Esophagus squamous epithelium (tissue), 5 donors: Measurements from ENCODE around the gene FOXA3. TPM values are rescaled to one million over a fixed set of nuclear protein-coding genes. Genes with fewer than 3 reads are reported as not detected.

Source experiments
- DNase-seq: peaks from one replicate; lab custom pipeline; 2025; lab: John Stamatoyannopoulos, UW
- H3K27ac ChIP-seq, 4 donors: fragments of 200-600 bp; sonication (generic); one replicate each; pipeline ENCODE4 v1.5.1; 2016 to 2019; ENCODE audit warnings: mild to moderate bottlenecking in 1 of 4
- H3K27me3 ChIP-seq, 4 donors: fragments of 200-600 bp; sonication (generic); 1 replicate in 3 of 4; 2 replicates in 1 of 4; pipeline versions ENCODE4 v1.5.1 to v1.6.0; 2017 to 2021; ENCODE audit warnings: antibody characterized with exemption in 1 of 4
- H3K36me3 ChIP-seq, 3 donors: fragments of 200-600 bp; sonication (generic); one replicate each; pipeline ENCODE4 v1.5.1; 2016 to 2019
- H3K4me1 ChIP-seq, 3 donors: fragments of 200-600 bp; sonication (generic); one replicate each; pipeline ENCODE4 v1.5.1; 2017 to 2019
- H3K4me3 ChIP-seq, 4 donors: fragments of 200-600 bp; sonication (generic); 1 replicate in 3 of 4; 2 replicates in 1 of 4; pipeline ENCODE4 v1.5.1; 2016 to 2019; ENCODE audit warnings: mild to moderate bottlenecking in 2 of 4, moderate library complexity in 1 of 4
- H3K9me3 ChIP-seq, 3 donors: fragments of 200-600 bp; sonication (generic); one replicate each; pipeline ENCODE4 v1.5.1; 2016 to 2019
- CTCF ChIP-seq, 6 experiments: fragments of 450-650 bp in 4 of 6; fragments of 200-600 bp in 2 of 6; sonication (generic) in 2 of 6; IDR thresholded peaks; one replicate each; pipeline ENCODE4 v1.5.1; 2016 to 2019; ENCODE audit warnings: antibody characterized with exemption in 6 of 6, mild to moderate bottlenecking in 4 of 6, moderate library complexity in 4 of 6
- POLR2A ChIP-seq, 4 donors: fragments of 450-650 bp; IDR thresholded peaks; one replicate each; pipeline ENCODE4 v1.6.1; 2017; ENCODE audit warnings: antibody characterized with exemption in 4 of 4, mild to moderate bottlenecking in 4 of 4, moderate library complexity in 3 of 4
- WGBS, 2 donors: methylation state at CpG; one replicate each; pipeline ENCODE4 v1.1.5; 2018; 5-methylcytosine and 5-hydroxymethylcytosine counted together
- intact Hi-C: fragments of 100-400 bp; cut with DNase I; formaldehyde crosslinking; loops from one replicate; pipeline ENCODE4 v1.15.0; 2022
- total RNA-seq, 4 donors: library from RNA; depleted of rRNA; stranded (reverse); fragments of >200 nt; gene quantifications; one replicate each; pipeline ENCODE4 v1.1.0, GENCODE V29; 2016
- donor health status: DM: yes; HTN: yes; CAD: no.

FOXA3 gene
- total RNA-seq, 4 donors from 2014 or later, result 0.18 TPM; not detected in 3

- TF ChIP-seq CTCF (IDR thresholded peaks at IDR 0.05) (no peak), POLR2A (IDR thresholded peaks at IDR 0.05) (no peak)
- H3K27ac ChIP-seq, result peak overlapping the region in 3 of 4 donors; percentile 72 to 86 (median 86)
- no peaks in the 10 kb centered on the region for H3K9me3 ChIP-seq
- intact Hi-C loops, result no loop called here
- H3K4me1 ChIP-seq, result peaks cover 16 to 34% (median 16%) of the 10 kb centered on the region in 3 donors
- peaks cover 0 to 37% (median 13%) of the 10 kb centered on the region in 3 donors for H3K36me3 ChIP-seq
- no CpG with 5 or more reads among the region's 69 CpGs for WGBS, 2 donors
- no peaks in the 10 kb centered on the region for H3K27me3 ChIP-seq
- no peak for DNase-seq
- H3K4me3 ChIP-seq, result peak overlapping the region; percentile 67 to 86 (median 78)
Measured at GRCh38 chr19:45901432-45901911, 37.3 kb downstream of the FOXA3 start.

- Histone ChIP-seq H3K4me3 (peak within 1 kb of the TSS; percentile 67 to 86 (median 78)), H3K27me3 (no peaks in the 10 kb centered on the region), H3K36me3 (peaks cover 0 to 34% (median 13%) of the 10 kb centered on the region in 3 donors), H3K4me1 (peaks cover 16 to 34% (median 16%) of the 10 kb centered on the region in 3 donors), H3K9me3 (no peaks in the 10 kb centered on the region), H3K27ac (peak within 1 kb of the TSS; percentile 72 to 88 (median 86))
- intact Hi-C loops, result no loop called here
- TF ChIP-seq POLR2A (IDR thresholded peaks at IDR 0.05) (no peak), CTCF (IDR thresholded peaks at IDR 0.05) (no peak)
- 0 to 1% methylated on average over 34 to 44 of the region's 47 CpGs for WGBS, 2 donors
- no peak for DNase-seq
Measured at GRCh38 chr19:45901912-45902650, 38.0 kb downstream of the FOXA3 start, which contains the start of gene MYPOP. MYPOP (minus strand) TSS chr19:45902613; CDS start chr19:45901773, 840 bp downstream.

- peaks cover 0 to 25% (median 13%) of the 10 kb centered on the region in 3 donors for H3K36me3 ChIP-seq
- peaks cover 16 to 34% (median 16%) of the 10 kb centered on the region in 3 donors for H3K4me1 ChIP-seq
- H3K27me3 ChIP-seq, result no peaks in the 10 kb centered on the region
- peak overlapping the region; percentile 72 to 88 (median 86) for H3K27ac ChIP-seq
- peak in 3 of 4 donors; percentile 15 to 75 (median 58) for TF ChIP-seq POLR2A (IDR thresholded peaks at IDR 0.05)
- TF ChIP-seq CTCF (IDR thresholded peaks at IDR 0.05), result peak in 1 of 6 experiments; percentile 60
- peak; percentile 76 for DNase-seq
- no peaks in the 10 kb centered on the region for H3K9me3 ChIP-seq
- intact Hi-C loops, result no loop called here
- WGBS, 2 donors, result 2 to 11% methylated on average over 9 to 18 of the region's 73 CpGs
- H3K4me3 ChIP-seq, result peak overlapping the region; percentile 67 to 86 (median 78)
Measured at GRCh38 chr19:45902651-45903625, 38.8 kb downstream of the FOXA3 start.

- peaks cover 0 to 4% (median 0%) of the 10 kb centered on the region in 3 donors for H3K36me3 ChIP-seq
- intact Hi-C loops, result no loop called here
- peaks cover 16 to 31% (median 16%) of the 10 kb centered on the region in 3 donors for H3K4me1 ChIP-seq
- H3K9me3 ChIP-seq, result no peaks in the 10 kb centered on the region
- no peak overlapping the region for H3K4me3 ChIP-seq
- H3K27ac ChIP-seq, result no peak overlapping the region
- 74 to 90% methylated on average over 9 to 10 of the region's 10 CpGs for WGBS, 2 donors
- H3K27me3 ChIP-seq, result no peaks in the 10 kb centered on the region
- TF ChIP-seq POLR2A (IDR thresholded peaks at IDR 0.05) (no peak), CTCF (IDR thresholded peaks at IDR 0.05) (no peak)
- DNase-seq, result no peak
Measured at GRCh38 chr19:45905011-45905410, 40.9 kb downstream of the FOXA3 start.
